HUES48 (cell line): ENCODE results near the gene FYB2.

Experiments used
- H3K27ac ChIP-seq: one replicate; pipeline ENCODE4 v1.7.0; 2013; ENCODE audit warnings: low read depth, low read length, inconsistent platforms
- H3K27me3 ChIP-seq: 2 replicates; pipeline ENCODE4 v1.6.1; 2013; ENCODE audit warnings: mild to moderate bottlenecking, low read length; ENCODE audit not compliant: control insufficient read depth, insufficient read depth
- H3K36me3 ChIP-seq: 2 replicates; pipeline ENCODE4 v1.6.1; 2013; ENCODE audit warnings: low read length; ENCODE audit not compliant: control insufficient read depth, insufficient read depth
- H3K4me1 ChIP-seq: 2 replicates; pipeline ENCODE4 v1.6.1; 2013; ENCODE audit warnings: mild to moderate bottlenecking, low read length; ENCODE audit not compliant: control insufficient read depth, insufficient read depth
- H3K4me3 ChIP-seq: 2 replicates; pipeline ENCODE4 v1.5.1; 2013; ENCODE audit warnings: mild to moderate bottlenecking, low read depth, low read length
- H3K9ac ChIP-seq: 2 replicates; pipeline ENCODE4 v1.6.1; 2013; ENCODE audit warnings: mild to moderate bottlenecking, low read depth, low read length, moderate library complexity
- H3K9me3 ChIP-seq: 2 replicates; pipeline ENCODE4 v1.6.1; 2013; ENCODE audit warnings: low read length; ENCODE audit not compliant: control insufficient read depth, insufficient read depth

FYB2 gene

GRCh38 chr1:56672579-56672978 is 146.6 kb downstream of the FYB2 start:
- no peaks in the 10 kb centered on the region for H3K27me3 ChIP-seq
- H3K9me3 ChIP-seq = no peaks in the 10 kb centered on the region
- H3K4me1 ChIP-seq = no peaks in the 10 kb centered on the region
- no peak overlapping the region for H3K9ac ChIP-seq
- no peak overlapping the region for H3K4me3 ChIP-seq
- H3K27ac ChIP-seq = no peak overlapping the region
- no peaks in the 10 kb centered on the region for H3K36me3 ChIP-seq

DNA sequence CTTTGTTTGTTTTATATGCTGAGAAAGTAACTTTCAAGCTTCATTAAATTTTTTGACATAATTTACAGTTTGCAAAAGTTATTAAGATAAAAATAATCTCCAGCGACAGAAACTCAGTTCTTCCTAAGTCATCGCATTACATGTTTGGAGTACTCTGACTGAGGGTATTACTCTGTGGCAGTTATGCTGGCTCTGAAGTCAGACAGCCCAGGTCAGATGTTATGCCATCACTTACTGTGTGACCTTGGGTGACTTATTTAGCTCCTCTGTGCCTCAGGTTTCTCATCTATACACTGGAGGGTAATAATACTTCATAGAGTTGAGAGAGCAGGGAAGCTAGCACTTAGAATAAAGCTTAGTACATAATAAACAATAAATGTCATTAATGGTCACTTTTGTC is 147.7 kb downstream of the FYB2 start:
- H3K36me3 ChIP-seq = no peaks in the 10 kb centered on the region
- H3K27ac ChIP-seq = no peak overlapping the region
- no peaks in the 10 kb centered on the region for H3K27me3 ChIP-seq
- no peak overlapping the region for H3K9ac ChIP-seq
- H3K4me1 ChIP-seq = no peaks in the 10 kb centered on the region
- no peak overlapping the region for H3K4me3 ChIP-seq
- no peaks in the 10 kb centered on the region for H3K9me3 ChIP-seq

DNA sequence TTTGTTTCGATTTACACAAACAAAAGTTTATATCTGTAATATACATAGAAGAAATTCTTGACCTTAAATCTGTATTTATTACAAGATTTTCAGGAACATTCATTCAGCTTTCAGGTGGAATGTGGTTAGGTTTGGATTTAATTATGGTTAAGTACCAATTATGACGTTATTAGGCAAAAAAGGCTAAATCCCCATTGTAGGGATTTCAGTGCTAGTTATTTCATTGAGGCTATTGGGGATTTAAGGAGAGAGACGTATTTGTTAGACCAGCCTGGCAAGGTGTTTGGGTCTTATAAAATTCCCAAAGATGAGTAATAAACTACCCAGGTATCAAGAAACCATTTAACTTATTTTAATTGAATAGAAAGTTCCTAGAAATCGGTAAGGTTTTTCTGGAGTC is 148.1 kb downstream of the FYB2 start:
- H3K36me3 ChIP-seq = no peaks in the 10 kb centered on the region
- no peak overlapping the region for H3K27ac ChIP-seq
- H3K9me3 ChIP-seq = no peaks in the 10 kb centered on the region
- H3K9ac ChIP-seq = no peak overlapping the region
- peaks cover 4% of the 10 kb centered on the region for H3K4me1 ChIP-seq
- H3K4me3 ChIP-seq = no peak overlapping the region
- no peaks in the 10 kb centered on the region for H3K27me3 ChIP-seq

DNA sequence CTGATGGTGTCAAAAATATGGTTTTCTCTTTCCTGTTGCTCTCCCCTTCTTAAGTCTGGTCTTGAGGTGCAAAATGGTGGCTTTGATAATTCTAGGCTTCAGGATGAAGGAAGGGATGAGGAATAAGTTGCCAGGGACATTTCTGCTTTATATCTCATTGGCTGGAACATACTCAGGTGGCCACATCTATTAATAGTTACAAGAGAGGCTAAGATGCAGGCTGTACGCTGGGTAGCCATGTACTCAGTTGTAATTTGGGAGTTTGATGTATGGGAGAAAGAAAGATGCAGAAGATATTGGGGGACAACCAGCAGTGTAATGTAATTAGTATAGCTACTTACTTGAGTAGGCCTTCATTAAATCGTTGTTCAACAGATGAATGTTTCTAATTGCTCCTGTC is 148.9 kb downstream of the FYB2 start:
- Histone ChIP-seq H3K9ac (no peak overlapping the region), H3K36me3 (no peaks in the 10 kb centered on the region), H3K4me1 (peaks cover 8% of the 10 kb centered on the region), H3K27me3 (no peaks in the 10 kb centered on the region), H3K9me3 (no peaks in the 10 kb centered on the region), H3K27ac (no peak overlapping the region), H3K4me3 (no peak overlapping the region)
